HG03565 (cell line): Measurements from ENCODE around the gene TRIM67.
"Not testable (repeated sequence)": the region's sequence is repeated elsewhere in the genome, so short reads cannot be mapped to it uniquely, and the experiment has no call there.

Experiments used
- ATAC-seq: cut with Tn5 transposase; IDR thresholded peaks from one replicate; pipeline ENCODE4 v1.9.1; 2021; ENCODE audit warnings: mild to moderate bottlenecking, moderate library complexity; ENCODE audit not compliant: unreplicated experiment

Gene TRIM67

GRCh38 chr1:231161667-231162296 is at the start of gene TRIM67:
TSS of gene TRIM67 (plus strand) at chr1:231162058. CDS start at chr1:231162970, 912 bp downstream.
- ATAC-seq: no peak

- no peak for ATAC-seq
These were observed 45.1 kb upstream of the TRIM67 start for GRCh38 chr1:231116738-231117137.

GRCh38 chr1:231118704-231119453 is 43.0 kb upstream of the TRIM67 start:
- no peak for ATAC-seq

GRCh38 chr1:231121533-231121932 is 40.3 kb upstream of the TRIM67 start:
- ATAC-seq: no peak

- ATAC-seq: no peak
These were observed 39.7 kb upstream of the TRIM67 start for GRCh38 chr1:231122143-231122542.

GRCh38 chr1:231124746-231125145 is 37.1 kb upstream of the TRIM67 start:
- ATAC-seq: no peak

- ATAC-seq: no peak
These were observed 35.8 kb upstream of the TRIM67 start for GRCh38 chr1:231125972-231126580.

- not testable (repeated sequence) for ATAC-seq
These were observed 34.8 kb upstream of the TRIM67 start for GRCh38 chr1:231127106-231127505.

GRCh38 chr1:231128471-231128870 is 33.4 kb upstream of the TRIM67 start:
- ATAC-seq: not testable (repeated sequence)

GRCh38 chr1:231130544-231130943 is 31.3 kb upstream of the TRIM67 start:
- ATAC-seq: no peak

- not testable (repeated sequence) for ATAC-seq
These were observed 29.3 kb upstream of the TRIM67 start for GRCh38 chr1:231132591-231132990.

GRCh38 chr1:231134624-231135023 is 27.2 kb upstream of the TRIM67 start:
- no peak for ATAC-seq

GRCh38 chr1:231138236-231138635 is 23.6 kb upstream of the TRIM67 start:
- no peak for ATAC-seq

GRCh38 chr1:231139125-231139649 is 22.7 kb upstream of the TRIM67 start:
- no peak for ATAC-seq

GRCh38 chr1:231139659-231140654 is 21.9 kb upstream of the TRIM67 start:
- no peak for ATAC-seq

GRCh38 chr1:231144416-231145193 is 17.3 kb upstream of the TRIM67 start:
- ATAC-seq: no peak

- no peak for ATAC-seq
These were observed 14.0 kb upstream of the TRIM67 start for GRCh38 chr1:231147896-231148295.

- no peak for ATAC-seq
These were observed 10.0 kb upstream of the TRIM67 start for GRCh38 chr1:231151811-231152210.

- no peak for ATAC-seq
These were observed 8.1 kb upstream of the TRIM67 start for GRCh38 chr1:231153726-231154125.

- ATAC-seq: no peak
These were observed 6.0 kb upstream of the TRIM67 start for GRCh38 chr1:231155808-231156207.
